HCT116 (cell line): ENCODE results near the gene DNAH10. TPM values are rescaled to one million over a fixed set of nuclear protein-coding genes. Genes with fewer than 3 reads are reported as not detected.

Source experiments
- ATAC-seq: fragments of 200-7000 bp; cut with Tn5 transposase; 2 replicates; pipeline ENCODE4 v1.9.1; 2020; ENCODE audit warnings: mild to moderate bottlenecking, moderate library complexity
- BruUV-seq: library from RNA; stranded (reverse); fragments of 400-500 nt; replicated peaks from 2 replicates; lab custom pipeline; 2021; lab: Mats Ljungman, UMichigan
- CTCF ChIA-PET: fragments of 300-600 bp; sonication (Branson Sonifier 250); formaldehyde crosslinking; loops from one replicate; lab custom pipeline; 2021; ENCODE audit warnings: antibody characterized with exemption; lab: Charles Lee
- POLR2A ChIA-PET: fragments of 300-600, 350-600 bp; sonication (Branson Sonifier 250); formaldehyde crosslinking; loops from one replicate; lab custom pipeline; 2021; ENCODE audit warnings: antibody characterized with exemption; lab: Charles Lee
- RAD21 ChIA-PET, 2 experiments: fragments of 300-600 bp; sonication (Branson Sonifier 250); formaldehyde crosslinking; loops; one replicate each; lab custom pipeline; 2023; ENCODE audit warnings: low total read pairs in 2 of 2; ENCODE audit not compliant: uncharacterized antibody in 2 of 2, unreplicated experiment in 2 of 2, low non-redundant PET in 1 of 2; lab: Charles Lee
- DNase-seq: peaks from one replicate; pipeline ENCODE4 v3.0.0-alpha.2; 2010; ENCODE audit warnings: low read depth, low spot score
- H2AFZ ChIP-seq: fragments of 200-600 bp; shearing (Covaris generic), sonication (generic); 2 replicates; pipeline ENCODE4 v1.6.1; 2017; ENCODE audit warnings: low read depth, mixed run types, mixed read lengths, antibody characterized with exemption, low read length; ENCODE audit not compliant: poor library complexity, severe bottlenecking
- H3K27ac ChIP-seq: 2 replicates; pipeline ENCODE4 v1.5.1; 2012; ENCODE audit warnings: low read depth, low read length
- H3K27me3 ChIP-seq: fragments of 200-600 bp; sonication (generic); 2 replicates; pipeline ENCODE4 v1.6.1; 2016; ENCODE audit warnings: mixed run types, low read length, mixed read lengths; ENCODE audit not compliant: insufficient read depth
- H3K36me3 ChIP-seq, 2 experiments: fragments of 200-500 bp in 1 of 2; fragments of 200-600 bp in 1 of 2; sonication (Bioruptor generic) in 1 of 2; sonication (generic) in 1 of 2; 2 replicates each; pipeline versions ENCODE4 v1.5.1 to v1.6.1; 2014 to 2016; ENCODE audit warnings: low read length in 2 of 2, inconsistent platforms in 1 of 2, mixed read lengths in 1 of 2, mixed run types in 1 of 2; ENCODE audit not compliant: insufficient read depth in 2 of 2, control insufficient read depth in 1 of 2
- H3K4me1 ChIP-seq, 2 experiments: fragments of 200-600 bp in 1 of 2; sonication (generic) in 1 of 2; 2 replicates each; pipeline versions ENCODE4 v1.5.1 to v1.6.1; 2012 to 2017; ENCODE audit warnings: low read length in 2 of 2, inconsistent platforms in 1 of 2, mild to moderate bottlenecking in 1 of 2, mixed read lengths in 1 of 2, mixed run types in 1 of 2, moderate library complexity in 1 of 2; ENCODE audit not compliant: insufficient read depth in 2 of 2, control insufficient read depth in 1 of 2
- H3K4me2 ChIP-seq: fragments of 200-600 bp; sonication (generic); 2 replicates; pipeline ENCODE4 v1.6.1; 2017; ENCODE audit warnings: mixed run types, low read length, mixed read lengths
- H3K4me3 ChIP-seq, 2 experiments: fragments of 200-600 bp in 1 of 2; sonication (generic) in 1 of 2; replicated peaks in 1 of 2; 2 replicates each; pipeline ENCODE4 v1.5.1; 2011 to 2016; ENCODE audit warnings: low read length in 2 of 2, control low read depth in 1 of 2, low read depth in 1 of 2, mild to moderate bottlenecking in 1 of 2, mixed read lengths in 1 of 2, mixed run types in 1 of 2
- H3K79me2 ChIP-seq: fragments of 200-600 bp; sonication (generic); 2 replicates; pipeline ENCODE4 v1.6.1; 2017; ENCODE audit warnings: mild to moderate bottlenecking, mixed run types, low read length, moderate library complexity, mixed read lengths; ENCODE audit not compliant: insufficient read depth
- H3K9ac ChIP-seq: fragments of 200-600 bp; sonication (generic); 2 replicates; pipeline ENCODE4 v1.6.1; 2016; ENCODE audit warnings: low read length, mixed read lengths
- H3K9me2 ChIP-seq: fragments of 200-600 bp; sonication (generic), shearing (Covaris generic); 2 replicates; pipeline ENCODE4 v1.6.1; 2017; ENCODE audit warnings: mixed run types, mild to moderate bottlenecking, moderate library complexity; ENCODE audit not compliant: insufficient read depth
- H3K9me3 ChIP-seq, 2 experiments: fragments of 200-500 bp in 1 of 2; fragments of 200-600 bp in 1 of 2; sonication (Bioruptor generic) in 1 of 2; sonication (generic) in 1 of 2; 2 replicates each; pipeline ENCODE4 v1.6.1; 2014 to 2017; ENCODE audit warnings: low read length in 2 of 2, mixed read lengths in 2 of 2, inconsistent platforms in 1 of 2, low read depth in 1 of 2, mild to moderate bottlenecking in 1 of 2, mixed run types in 1 of 2, moderate library complexity in 1 of 2; ENCODE audit not compliant: control insufficient read depth in 1 of 2, insufficient read depth in 1 of 2
- H4K20me1 ChIP-seq: fragments of 200-600 bp; sonication (generic), shearing (Covaris generic); 2 replicates; pipeline ENCODE4 v1.6.1; 2017; ENCODE audit warnings: mixed run types, mild to moderate bottlenecking, moderate library complexity; ENCODE audit not compliant: insufficient read depth
- CBX3 ChIP-seq: IDR thresholded peaks from 2 replicates; pipeline ENCODE4 v1.6.1; 2012; ENCODE audit warnings: low read depth
- EGR1 ChIP-seq: IDR thresholded peaks from 2 replicates; pipeline ENCODE4 v1.6.1; 2012; ENCODE audit warnings: low read depth
- SP1 ChIP-seq: IDR thresholded peaks from 2 replicates; pipeline ENCODE4 v1.6.1; 2012; ENCODE audit warnings: low read depth
- intact Hi-C: fragments of 100-400 bp; cut with micrococcal nuclease; formaldehyde crosslinking; loops from 2 replicates; pipeline ENCODE4 v1.10.0; 2022
- total RNA-seq: library from RNA; stranded (reverse); gene quantifications from one replicate; pipeline ENCODE4 v1.2.1, GENCODE V29; 2021; ENCODE audit not compliant: unreplicated experiment
- TF ChIP-seq, protein P1 (sequence below): IDR thresholded peaks from 2 replicates; pipeline ENCODE4 v1.6.1; 2012; ENCODE audit warnings: low read depth

Gene DNAH10
- total RNA-seq, 1 experiment from 2014 or later, result 1.3 TPM

DNA sequence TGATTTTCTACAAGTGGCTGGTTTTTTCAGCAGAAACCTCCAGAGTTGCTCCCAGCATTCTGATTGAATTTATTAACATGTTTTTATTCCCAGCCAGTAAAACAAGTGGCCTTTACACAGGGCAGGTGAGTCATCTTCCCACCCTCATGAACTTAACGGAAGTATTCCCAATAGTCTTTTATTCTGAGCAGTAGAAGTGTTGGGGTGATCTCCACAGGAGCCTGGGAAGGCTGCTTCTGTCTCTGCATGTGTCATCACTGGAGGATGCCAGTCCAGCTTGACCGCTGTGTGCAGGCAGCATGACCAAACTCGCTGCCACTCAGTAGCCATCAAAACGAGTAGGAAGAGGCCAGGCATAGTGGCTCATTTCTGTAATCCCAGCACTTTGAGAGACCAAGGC is 13.4 kb upstream of the DNAH10 start:
- Histone ChIP-seq H3K4me2 (no peak overlapping the region), H3K27me3 (no peaks in the 10 kb centered on the region), H3K36me3 (peaks cover 11 to 15% of the 10 kb centered on the region in 2 experiments; a peak in 3 of 4 replicates), H3K9me2 (no peaks in the 10 kb centered on the region), H3K9me3 (no peaks in the 10 kb centered on the region), H3K4me3 (no peak overlapping the region), H2AFZ (no peak overlapping the region), H3K27ac (no peak overlapping the region), H3K79me2 (no peaks in the 10 kb centered on the region), H4K20me1 (no peaks in the 10 kb centered on the region), H3K9ac (no peak overlapping the region), H3K4me1 (no peaks in the 10 kb centered on the region)
- intact Hi-C loops, result no loop called here
- DNase-seq (no peak), ATAC-seq (no peak)
- BruUV-seq, result no TSS peak
- TF ChIP-seq CBX3, result no peak
- TF ChIP-seq EGR1, result no peak
- POLR2A ChIA-PET, result no interaction called here
- RAD21 ChIA-PET, result no interaction called here
- CTCF ChIA-PET, result no interaction called here

DNA sequence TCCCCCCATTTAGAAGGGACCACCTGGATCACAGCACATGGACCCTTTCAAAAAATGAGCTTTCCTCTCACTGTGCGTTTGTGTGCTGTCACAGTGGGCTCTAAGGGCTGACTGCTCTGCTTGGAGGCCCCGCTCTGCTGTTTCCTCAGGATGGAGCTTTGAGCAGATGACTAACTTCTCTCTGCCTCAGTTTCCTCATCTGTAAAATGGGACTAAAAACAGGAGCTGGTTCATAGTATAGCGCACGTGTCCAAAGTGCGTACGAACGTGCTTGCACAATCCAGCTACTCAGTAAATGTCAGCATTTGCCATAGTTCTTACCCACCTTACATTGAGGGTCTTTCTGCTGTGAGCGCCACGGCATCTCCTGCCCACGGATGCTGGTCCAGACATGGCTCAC is 12.7 kb upstream of the DNAH10 start:
- ChIA-PET POLR2A (no interaction called here), RAD21 (interaction anchor here in 1 of 2 experiments (0.6 kb wide), 1 partner anchor 564 kb away, joined by 3 read pairs; no protein-coding TSS in a partner anchor), CTCF (no interaction called here)
- Histone ChIP-seq H3K4me1 (no peaks in the 10 kb centered on the region), H3K4me2 (no peak overlapping the region), H3K9ac (no peak overlapping the region), H3K4me3 (no peak overlapping the region), H3K27me3 (no peaks in the 10 kb centered on the region), H3K79me2 (no peaks in the 10 kb centered on the region), H3K9me2 (no peaks in the 10 kb centered on the region), H4K20me1 (no peaks in the 10 kb centered on the region), H3K27ac (no peak overlapping the region), H3K36me3 (peaks cover 8 to 11% of the 10 kb centered on the region in 2 experiments; a peak in 3 of 4 replicates), H2AFZ (no peak overlapping the region), H3K9me3 (no peaks in the 10 kb centered on the region)
- DNase-seq, result no peak
- no peak for ATAC-seq
- BruUV-seq, result no TSS peak
- intact Hi-C loops, result no loop called here
- TF ChIP-seq, protein P1, sequence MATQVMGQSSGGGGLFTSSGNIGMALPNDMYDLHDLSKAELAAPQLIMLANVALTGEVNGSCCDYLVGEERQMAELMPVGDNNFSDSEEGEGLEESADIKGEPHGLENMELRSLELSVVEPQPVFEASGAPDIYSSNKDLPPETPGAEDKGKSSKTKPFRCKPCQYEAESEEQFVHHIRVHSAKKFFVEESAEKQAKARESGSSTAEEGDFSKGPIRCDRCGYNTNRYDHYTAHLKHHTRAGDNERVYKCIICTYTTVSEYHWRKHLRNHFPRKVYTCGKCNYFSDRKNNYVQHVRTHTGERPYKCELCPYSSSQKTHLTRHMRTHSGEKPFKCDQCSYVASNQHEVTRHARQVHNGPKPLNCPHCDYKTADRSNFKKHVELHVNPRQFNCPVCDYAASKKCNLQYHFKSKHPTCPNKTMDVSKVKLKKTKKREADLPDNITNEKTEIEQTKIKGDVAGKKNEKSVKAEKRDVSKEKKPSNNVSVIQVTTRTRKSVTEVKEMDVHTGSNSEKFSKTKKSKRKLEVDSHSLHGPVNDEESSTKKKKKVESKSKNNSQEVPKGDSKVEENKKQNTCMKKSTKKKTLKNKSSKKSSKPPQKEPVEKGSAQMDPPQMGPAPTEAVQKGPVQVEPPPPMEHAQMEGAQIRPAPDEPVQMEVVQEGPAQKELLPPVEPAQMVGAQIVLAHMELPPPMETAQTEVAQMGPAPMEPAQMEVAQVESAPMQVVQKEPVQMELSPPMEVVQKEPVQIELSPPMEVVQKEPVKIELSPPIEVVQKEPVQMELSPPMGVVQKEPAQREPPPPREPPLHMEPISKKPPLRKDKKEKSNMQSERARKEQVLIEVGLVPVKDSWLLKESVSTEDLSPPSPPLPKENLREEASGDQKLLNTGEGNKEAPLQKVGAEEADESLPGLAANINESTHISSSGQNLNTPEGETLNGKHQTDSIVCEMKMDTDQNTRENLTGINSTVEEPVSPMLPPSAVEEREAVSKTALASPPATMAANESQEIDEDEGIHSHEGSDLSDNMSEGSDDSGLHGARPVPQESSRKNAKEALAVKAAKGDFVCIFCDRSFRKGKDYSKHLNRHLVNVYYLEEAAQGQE, result no peak
- no peak for TF ChIP-seq SP1
